Type B pancreatic cell (in vitro differentiated cells): Measurements from ENCODE around the gene RAF1. TPM values are rescaled to one million over a fixed set of nuclear protein-coding genes. Genes with fewer than 3 reads are reported as not detected.

Source experiments
- DNase-seq: peaks from one replicate; pipeline ENCODE4 v3.0.0; 2021; ENCODE audit warnings: mixed read lengths; ENCODE audit not compliant: unreplicated experiment; ENCODE audit errors: extremely low spot score
- H3K27ac Mint-ChIP-seq: 2 replicates; pipeline ENCODE4 v1.8.0; 2021; ENCODE audit warnings: mild to moderate bottlenecking, mixed read lengths
- H3K27me3 Mint-ChIP-seq: 2 replicates; pipeline ENCODE4 v1.8.0; 2021; ENCODE audit warnings: mixed read lengths
- H3K36me3 Mint-ChIP-seq: 2 replicates; pipeline ENCODE4 v1.8.0; 2021; ENCODE audit warnings: mixed read lengths
- H3K4me1 Mint-ChIP-seq: one replicate; pipeline ENCODE4 v1.8.0; 2021; ENCODE audit warnings: mixed read lengths; ENCODE audit not compliant: unreplicated experiment
- H3K4me3 Mint-ChIP-seq: 2 replicates; pipeline ENCODE4 v1.8.0; 2021; ENCODE audit warnings: mild to moderate bottlenecking, mixed read lengths
- H3K9me3 Mint-ChIP-seq: 2 replicates; pipeline ENCODE4 v1.8.0; 2021; ENCODE audit warnings: mixed read lengths
- total RNA-seq: library from RNA; stranded (reverse); gene quantifications from 2 replicates; pipeline ENCODE4 v1.2.1, GENCODE V29; 2021; ENCODE audit warnings: low replicate concordance
- TF ChIP-seq, protein P1 (sequence below): fragments of 200-600 bp; sonication (generic); conservative IDR thresholded peaks from 2 replicates; pipeline ENCODE4 v1.5.0; 2021; ENCODE audit warnings: antibody characterized with exemption, mild to moderate bottlenecking

RAF1 gene
- total RNA-seq, 1 donor from 2014 or later = 92.1 TPM

DNA sequence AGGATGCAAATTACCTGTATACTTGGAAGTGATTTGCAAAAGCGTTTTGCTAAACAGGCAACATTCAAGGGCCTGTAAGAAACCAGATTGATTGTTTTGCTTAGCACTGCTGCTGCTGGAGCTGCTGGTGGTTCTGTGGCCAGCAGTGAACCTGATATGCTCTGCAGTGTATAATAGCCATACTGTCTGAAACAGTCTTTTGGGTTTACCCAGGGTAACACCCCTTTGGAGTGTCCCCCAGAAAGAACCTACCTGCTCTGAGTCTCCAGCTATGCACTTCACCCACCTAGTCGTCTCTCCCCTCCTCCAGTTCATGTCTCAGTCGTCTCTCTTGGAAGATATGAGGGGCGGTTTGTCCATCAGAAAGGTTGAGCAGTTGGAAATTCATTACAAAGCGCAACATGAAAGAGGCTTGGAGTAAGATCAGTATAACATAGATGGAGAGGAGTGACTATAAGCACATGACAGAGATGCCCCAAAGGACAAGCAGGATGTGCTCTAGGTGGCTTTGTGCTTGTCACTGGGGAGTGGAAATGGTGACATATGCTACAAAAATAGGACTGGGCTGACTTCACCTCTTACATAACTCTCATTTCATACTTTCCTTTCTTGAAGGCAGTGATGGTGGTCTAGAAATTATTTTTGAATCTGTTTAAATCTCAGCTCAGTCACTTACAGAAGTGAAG lies 103.3 kb downstream of the RAF1 start:
- peaks cover 8% of the 10 kb centered on the region for H3K36me3 Mint-ChIP-seq

DNA sequence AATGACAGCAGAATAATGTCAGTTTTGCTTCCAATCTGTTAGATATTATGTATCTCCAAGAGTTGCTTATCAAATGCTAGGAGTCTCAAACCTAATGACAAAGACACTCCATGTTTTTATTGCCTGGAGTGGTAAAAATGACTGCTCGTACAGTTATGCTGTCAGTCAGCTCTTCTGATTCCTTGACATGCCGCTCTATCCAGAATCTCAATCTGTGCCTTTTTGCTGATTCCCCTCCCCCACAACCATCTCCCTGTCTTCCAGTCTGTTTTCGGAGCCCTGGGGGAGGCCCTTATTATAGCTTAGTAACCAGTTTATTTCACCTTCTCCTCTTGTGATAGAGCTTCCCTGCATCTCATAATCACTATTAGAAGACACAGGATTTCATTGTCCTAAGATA lies 104.4 kb downstream of the RAF1 start:
- Mint-ChIP-seq H3K27ac (peak overlapping the region; percentile 10), H3K4me3 (peak overlapping the region; percentile 64), H3K36me3 (peaks cover under 1% of the 10 kb centered on the region), H3K4me1 (peaks cover 45% of the 10 kb centered on the region), H3K27me3 (no peaks in the 10 kb centered on the region), H3K9me3 (no peaks in the 10 kb centered on the region)
- TF ChIP-seq, protein P1, sequence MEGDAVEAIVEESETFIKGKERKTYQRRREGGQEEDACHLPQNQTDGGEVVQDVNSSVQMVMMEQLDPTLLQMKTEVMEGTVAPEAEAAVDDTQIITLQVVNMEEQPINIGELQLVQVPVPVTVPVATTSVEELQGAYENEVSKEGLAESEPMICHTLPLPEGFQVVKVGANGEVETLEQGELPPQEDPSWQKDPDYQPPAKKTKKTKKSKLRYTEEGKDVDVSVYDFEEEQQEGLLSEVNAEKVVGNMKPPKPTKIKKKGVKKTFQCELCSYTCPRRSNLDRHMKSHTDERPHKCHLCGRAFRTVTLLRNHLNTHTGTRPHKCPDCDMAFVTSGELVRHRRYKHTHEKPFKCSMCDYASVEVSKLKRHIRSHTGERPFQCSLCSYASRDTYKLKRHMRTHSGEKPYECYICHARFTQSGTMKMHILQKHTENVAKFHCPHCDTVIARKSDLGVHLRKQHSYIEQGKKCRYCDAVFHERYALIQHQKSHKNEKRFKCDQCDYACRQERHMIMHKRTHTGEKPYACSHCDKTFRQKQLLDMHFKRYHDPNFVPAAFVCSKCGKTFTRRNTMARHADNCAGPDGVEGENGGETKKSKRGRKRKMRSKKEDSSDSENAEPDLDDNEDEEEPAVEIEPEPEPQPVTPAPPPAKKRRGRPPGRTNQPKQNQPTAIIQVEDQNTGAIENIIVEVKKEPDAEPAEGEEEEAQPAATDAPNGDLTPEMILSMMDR = no peak
- no peak for DNase-seq

More for the DNA sequence above, 103.3 kb downstream of the RAF1 start:
- no peak for DNase-seq
- H3K4me1 Mint-ChIP-seq = peaks cover 45% of the 10 kb centered on the region
- H3K9me3 Mint-ChIP-seq = no peaks in the 10 kb centered on the region
- H3K27ac Mint-ChIP-seq = peak overlapping the region; percentile 27
- peak overlapping the region; percentile 10 for H3K4me3 Mint-ChIP-seq
- H3K27me3 Mint-ChIP-seq = no peaks in the 10 kb centered on the region
- TF ChIP-seq, protein P1 = no peak

DNA sequence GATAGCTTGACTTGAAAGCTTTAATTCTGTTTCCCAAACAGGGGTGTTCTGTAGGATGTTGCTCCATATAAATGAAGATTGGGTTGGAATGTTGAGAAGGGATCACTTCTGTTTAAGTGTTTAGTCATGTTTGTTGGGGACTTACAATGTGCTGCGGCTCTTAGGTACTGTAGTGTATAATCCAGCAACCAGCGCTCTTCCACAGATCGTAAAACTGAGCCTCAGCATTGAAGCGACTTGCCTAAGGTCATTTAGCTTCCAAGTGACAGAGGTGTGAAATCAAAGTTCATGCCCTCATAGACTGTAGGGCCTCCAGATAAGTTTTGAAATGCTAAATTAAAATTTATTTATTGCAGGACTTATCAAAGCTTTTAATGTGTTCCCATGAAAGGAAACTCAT lies 105.2 kb downstream of the RAF1 start:
- TF ChIP-seq, protein P1 = no peak
- peak overlapping the region; percentile 95 for H3K27ac Mint-ChIP-seq
- no peak for DNase-seq
- no peaks in the 10 kb centered on the region for H3K9me3 Mint-ChIP-seq
- H3K4me3 Mint-ChIP-seq = peak overlapping the region; percentile 94
- H3K4me1 Mint-ChIP-seq = peaks cover 45% of the 10 kb centered on the region
- peaks cover 4% of the 10 kb centered on the region for H3K27me3 Mint-ChIP-seq
- no peaks in the 10 kb centered on the region for H3K36me3 Mint-ChIP-seq

DNA sequence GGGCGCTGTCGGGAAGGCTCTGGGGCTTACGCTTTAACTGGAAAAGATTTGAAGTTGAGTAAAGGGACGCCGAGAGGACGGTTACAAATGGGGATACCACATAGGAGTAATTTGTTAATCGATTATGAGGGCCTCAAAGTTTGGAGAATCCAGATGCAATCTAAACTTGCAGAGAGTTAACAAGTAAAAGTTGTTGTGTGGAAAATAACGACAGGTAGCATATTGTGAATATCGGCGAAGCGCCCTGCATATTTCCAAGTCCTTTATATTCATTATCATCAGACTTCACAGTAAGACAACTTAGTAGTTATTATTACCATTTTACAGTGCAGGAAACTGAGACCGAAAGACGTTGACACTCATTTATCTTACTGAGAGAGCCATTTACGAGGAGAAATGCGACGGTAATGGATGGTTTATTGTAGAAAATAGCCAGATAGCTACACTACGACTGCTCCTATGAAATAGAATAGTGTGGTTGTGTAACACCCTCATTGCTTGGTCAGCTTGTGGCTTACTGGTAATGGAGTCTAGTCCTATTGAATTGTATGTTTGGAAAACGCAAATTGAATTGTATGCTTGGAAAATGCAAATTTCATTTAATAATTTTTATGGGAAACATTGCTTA lies 106.3 kb downstream of the RAF1 start:
- no peaks in the 10 kb centered on the region for H3K36me3 Mint-ChIP-seq
- no peaks in the 10 kb centered on the region for H3K9me3 Mint-ChIP-seq
- H3K4me3 Mint-ChIP-seq = peak overlapping the region; percentile 94
- TF ChIP-seq, protein P1 = no peak
- DNase-seq = no peak
- H3K27me3 Mint-ChIP-seq = peaks cover 7% of the 10 kb centered on the region
- H3K27ac Mint-ChIP-seq = peak overlapping the region; percentile 95
- H3K4me1 Mint-ChIP-seq = peaks cover 43% of the 10 kb centered on the region

DNA sequence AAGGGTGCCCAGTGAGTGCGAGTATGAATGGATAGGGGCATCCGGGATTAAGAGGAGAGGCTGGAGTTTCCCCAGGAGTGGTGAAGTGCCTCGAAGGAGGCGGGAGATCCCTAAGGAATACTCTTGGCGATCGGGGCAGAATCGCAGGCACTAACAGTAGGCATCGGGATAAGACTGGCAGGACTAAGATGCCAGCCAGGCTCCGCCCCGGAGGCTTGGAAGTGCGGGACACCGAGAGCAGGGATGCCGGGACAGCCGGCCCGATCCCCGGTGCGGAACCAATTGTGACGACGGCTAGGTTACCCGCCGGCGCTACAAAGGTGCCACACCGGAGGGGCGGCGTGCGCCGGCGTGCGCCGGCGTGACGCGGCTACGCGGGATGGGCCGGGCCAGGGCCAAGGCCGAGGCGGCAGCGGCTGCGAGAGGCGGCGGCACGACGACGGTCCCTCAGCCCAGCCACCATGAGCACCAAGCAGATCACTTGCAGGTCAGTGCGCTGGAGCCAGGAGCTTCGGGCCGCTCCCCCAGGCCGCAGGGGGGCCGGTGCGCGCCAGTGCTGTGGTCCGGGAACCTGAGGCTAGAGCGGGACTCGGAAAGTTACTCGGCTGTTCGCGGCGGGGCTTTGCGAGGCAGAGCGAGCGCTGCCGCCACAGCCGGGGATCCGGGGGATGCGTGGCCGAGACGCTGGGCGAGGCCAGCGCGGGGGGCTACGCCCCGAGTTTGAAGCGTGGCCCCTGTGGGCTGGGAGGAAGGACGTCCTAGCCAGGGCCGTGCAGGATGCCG lies 107.0 kb downstream of the RAF1 start, which contains the start of gene MKRN2:
TSS of gene MKRN2 (plus strand) at position 398 of the 783 bp plus-strand sequence. CDS start at position 462, 64 bp downstream.
- H3K27ac Mint-ChIP-seq = peak within 1 kb of the TSS; percentile 95
- H3K4me3 Mint-ChIP-seq = peak within 1 kb of the TSS; percentile 94
- peaks cover 7% of the 10 kb centered on the region for H3K27me3 Mint-ChIP-seq
- DNase-seq = peak; percentile 92
- TF ChIP-seq, protein P1 = no peak
- H3K36me3 Mint-ChIP-seq = no peaks in the 10 kb centered on the region
- no peaks in the 10 kb centered on the region for H3K9me3 Mint-ChIP-seq
- peaks cover 37% of the 10 kb centered on the region for H3K4me1 Mint-ChIP-seq
